HG03378 (cell line): ENCODE results near the gene FBXL15.

ENCODE experiments used
- ATAC-seq: cut with Tn5 transposase; IDR thresholded peaks from one replicate; pipeline ENCODE4 v1.9.1; 2021; ENCODE audit warnings: mild to moderate bottlenecking, moderate library complexity; ENCODE audit not compliant: unreplicated experiment

The FBXL15 gene

GRCh38 chr10:102420714-102421506, at the start of gene FBXL15:
Gene FBXL15, plus strand, starts transcription at chr10:102420836. Its CDS starts 294 bp downstream, at chr10:102421130.
- peak; percentile 58 for ATAC-seq

- no peak for ATAC-seq
Observed at GRCh38 chr10:102371295-102371694, 49.3 kb upstream of the FBXL15 start.

GRCh38 chr10:102375250-102375649, 45.4 kb upstream of the FBXL15 start:
- ATAC-seq = no peak

- ATAC-seq = no peak
Observed at GRCh38 chr10:102375867-102376266, 44.8 kb upstream of the FBXL15 start.

- no peak for ATAC-seq
Observed at GRCh38 chr10:102376901-102377300, 43.7 kb upstream of the FBXL15 start.

- ATAC-seq = no peak
Observed at GRCh38 chr10:102379383-102379782, 41.3 kb upstream of the FBXL15 start.

GRCh38 chr10:102381983-102382382, 38.7 kb upstream of the FBXL15 start:
- no peak for ATAC-seq

GRCh38 chr10:102382871-102383270, 37.8 kb upstream of the FBXL15 start:
- ATAC-seq = no peak

GRCh38 chr10:102384053-102384452, 36.6 kb upstream of the FBXL15 start:
- no peak for ATAC-seq

- no peak for ATAC-seq
Observed at GRCh38 chr10:102384606-102385429, 35.8 kb upstream of the FBXL15 start.

- no peak for ATAC-seq
Observed at GRCh38 chr10:102389894-102390293, 30.7 kb upstream of the FBXL15 start.

GRCh38 chr10:102392306-102392705, 28.3 kb upstream of the FBXL15 start:
- no peak for ATAC-seq

GRCh38 chr10:102393411-102394078, 27.1 kb upstream of the FBXL15 start:
- no peak for ATAC-seq

- ATAC-seq = peak; percentile 75
Observed at GRCh38 chr10:102394079-102394800, 26.4 kb upstream of the FBXL15 start.

- ATAC-seq = no peak
Observed at GRCh38 chr10:102394801-102395399, 25.7 kb upstream of the FBXL15 start.

- ATAC-seq = no peak
Observed at GRCh38 chr10:102395400-102396316, 25.0 kb upstream of the FBXL15 start, which contains the start of gene NFKB2. Gene NFKB2, plus strand, starts transcription at chr10:102395705. Its CDS starts 255 bp downstream, at chr10:102395960.

- no peak for ATAC-seq
Observed at GRCh38 chr10:102396317-102396650, 24.4 kb upstream of the FBXL15 start.

GRCh38 chr10:102396730-102397151, 23.9 kb upstream of the FBXL15 start:
- ATAC-seq = no peak
